Caco-2 (cell line): ENCODE data around the gene ARHGAP15. TPM values are rescaled to one million over a fixed set of nuclear protein-coding genes. Genes with fewer than 3 reads are reported as not detected.

Experiments
- BruUV-seq: library from RNA; stranded (reverse); fragments of 400-500 nt; replicated peaks from 2 replicates; lab custom pipeline; 2021; lab: Mats Ljungman, UMichigan
- CTCF ChIA-PET: fragments of 300-600 bp; sonication (Branson Sonifier 250); formaldehyde crosslinking; loops from one replicate; lab custom pipeline; 2022; ENCODE audit warnings: antibody characterized with exemption; lab: Charles Lee
- POLR2A ChIA-PET: fragments of 300-600 bp; sonication (Branson Sonifier 250); formaldehyde crosslinking; loops from one replicate; lab custom pipeline; 2022; ENCODE audit warnings: antibody characterized with exemption; lab: Charles Lee
- DNase-seq, 2 experiments: peaks; one replicate each; pipeline versions ENCODE4 v3.0.0 to v3.0.0-alpha.2; 2020 to 2022
- H3K27me3 ChIP-seq: replicated peaks from 2 replicates; pipeline ENCODE4 v1.6.0; 2011; ENCODE audit warnings: low read length; ENCODE audit not compliant: control insufficient read depth, insufficient read depth
- H3K36me3 ChIP-seq: 2 replicates; pipeline ENCODE4 v1.5.1; 2011; ENCODE audit warnings: low read length; ENCODE audit not compliant: control insufficient read depth, insufficient read depth
- H3K4me1 ChIP-seq: fragments of 250-450 bp; sonication (Bioruptor Pico); 2 replicates; pipeline ENCODE4 v1.5.1; 2020; ENCODE audit warnings: mild to moderate bottlenecking
- H3K4me3 ChIP-seq: 2 replicates; pipeline ENCODE4 v1.5.1; 2011; ENCODE audit warnings: low read depth, mild to moderate bottlenecking, control low read depth, low read length
- H3K9me3 ChIP-seq: fragments of 250-450 bp; sonication (Bioruptor Pico); 2 replicates; pipeline ENCODE4 v1.5.1; 2020; ENCODE audit warnings: mild to moderate bottlenecking, moderate library complexity
- H3K27ac Mint-ChIP-seq: one replicate; pipeline ENCODE4 v1.8.0; 2022; ENCODE audit warnings: mixed read lengths; ENCODE audit not compliant: unreplicated experiment
- H3K27me3 Mint-ChIP-seq: one replicate; pipeline ENCODE4 v1.8.0; 2022; ENCODE audit warnings: mixed read lengths; ENCODE audit not compliant: insufficient read depth, unreplicated experiment
- H3K36me3 Mint-ChIP-seq: one replicate; pipeline ENCODE4 v1.8.0; 2022; ENCODE audit warnings: mild to moderate bottlenecking, mixed read lengths; ENCODE audit not compliant: insufficient read depth, unreplicated experiment
- H3K4me1 Mint-ChIP-seq: one replicate; pipeline ENCODE4 v1.8.0; 2022; ENCODE audit warnings: low read depth, mixed read lengths; ENCODE audit not compliant: unreplicated experiment
- H3K4me3 Mint-ChIP-seq: one replicate; pipeline ENCODE4 v1.8.0; 2022; ENCODE audit warnings: mild to moderate bottlenecking, moderate library complexity, mixed read lengths; ENCODE audit not compliant: unreplicated experiment
- H3K9me3 Mint-ChIP-seq: one replicate; pipeline ENCODE4 v1.8.0; 2022; ENCODE audit warnings: mixed read lengths; ENCODE audit not compliant: unreplicated experiment
- CTCF ChIP-seq, 2 experiments: fragments of 200-600 bp in 1 of 2; IDR thresholded peaks; 1 replicate in 1 of 2; 2 replicates in 1 of 2; pipeline versions ENCODE4 v1.5.1 to v1.8.0; 2011 to 2022; ENCODE audit warnings: antibody characterized with exemption in 1 of 2, control low read depth in 1 of 2, inconsistent platforms in 1 of 2, low read depth in 1 of 2, low read length in 1 of 2, mild to moderate bottlenecking in 1 of 2, moderate library complexity in 1 of 2; ENCODE audit not compliant: insufficient read depth in 1 of 2, severe bottlenecking in 1 of 2, unreplicated experiment in 1 of 2
- intact Hi-C: fragments of 100-400 bp; cut with micrococcal nuclease; formaldehyde crosslinking; loops from one replicate; pipeline ENCODE4 v1.10.0; 2022; ENCODE audit not compliant: unreplicated experiment
- total RNA-seq: library from RNA; stranded (reverse); gene quantifications from 2 replicates; pipeline ENCODE4 v1.2.3, GENCODE V29; 2022

The ARHGAP15 gene
- total RNA-seq, 1 experiment from 2014 or later, result not detected

- ChIA-PET CTCF (no interaction called here), POLR2A (no interaction called here)
- no peaks in the 10 kb centered on the region for H3K36me3 Mint-ChIP-seq
- Histone ChIP-seq H3K9me3 (0 out of 2 replicates have a peak, but pooled peaks cover 5% of the 10 kb centered on the region), H3K4me1 (no peaks in the 10 kb centered on the region), H3K27me3 (no peaks in the 10 kb centered on the region), H3K4me3 (no peak overlapping the region), H3K36me3 (no peaks in the 10 kb centered on the region)
- no peaks in the 10 kb centered on the region for H3K27me3 Mint-ChIP-seq
- H3K4me1 Mint-ChIP-seq, result no peaks in the 10 kb centered on the region
- no peak for TF ChIP-seq CTCF (IDR thresholded peaks at IDR 0.05; ENCODE audit: insufficient read depth in 1 of 2, low read depth in 1 of 2, low read length in 1 of 2, severe bottlenecking in 1 of 2, unreplicated experiment in 1 of 2)
- DNase-seq, result no peak
- no TSS peak for BruUV-seq
- no peaks in the 10 kb centered on the region for H3K9me3 Mint-ChIP-seq
- no peak overlapping the region for H3K4me3 Mint-ChIP-seq
- H3K27ac Mint-ChIP-seq, result no peak overlapping the region
- intact Hi-C loops, result no loop called here
Measured at GRCh38 chr2:143473216-143473615, 344.0 kb downstream of the ARHGAP15 start.

- no TSS peak for BruUV-seq
- no peak for TF ChIP-seq CTCF (IDR thresholded peaks at IDR 0.05; ENCODE audit: insufficient read depth in 1 of 2, low read depth in 1 of 2, low read length in 1 of 2, severe bottlenecking in 1 of 2, unreplicated experiment in 1 of 2)
- Histone ChIP-seq H3K27me3 (no peaks in the 10 kb centered on the region), H3K4me3 (no peak overlapping the region), H3K9me3 (0 out of 2 replicates have a peak, but pooled peaks cover 5% of the 10 kb centered on the region), H3K36me3 (no peaks in the 10 kb centered on the region), H3K4me1 (no peaks in the 10 kb centered on the region)
- intact Hi-C loops, result no loop called here
- POLR2A ChIA-PET, result no interaction called here
- H3K4me1 Mint-ChIP-seq, result no peaks in the 10 kb centered on the region
- no peak for DNase-seq
- H3K36me3 Mint-ChIP-seq, result no peaks in the 10 kb centered on the region
- H3K27me3 Mint-ChIP-seq, result no peaks in the 10 kb centered on the region
- no peak overlapping the region for H3K4me3 Mint-ChIP-seq
- CTCF ChIA-PET, result no interaction called here
- no peaks in the 10 kb centered on the region for H3K9me3 Mint-ChIP-seq
- no peak overlapping the region for H3K27ac Mint-ChIP-seq
Measured at GRCh38 chr2:143473820-143474219, 344.6 kb downstream of the ARHGAP15 start.

GRCh38 chr2:143474586-143474985 is 345.4 kb downstream of the ARHGAP15 start:
- no peak for TF ChIP-seq CTCF (IDR thresholded peaks at IDR 0.05; ENCODE audit: insufficient read depth in 1 of 2, low read depth in 1 of 2, low read length in 1 of 2, severe bottlenecking in 1 of 2, unreplicated experiment in 1 of 2)
- no peaks in the 10 kb centered on the region for H3K9me3 Mint-ChIP-seq

More at GRCh38 chr2:143474586-143474985, 345.4 kb downstream of the ARHGAP15 start:
- Mint-ChIP-seq H3K36me3 (no peaks in the 10 kb centered on the region), H3K4me1 (no peaks in the 10 kb centered on the region), H3K27me3 (no peaks in the 10 kb centered on the region), H3K4me3 (no peak overlapping the region), H3K27ac (no peak overlapping the region)
- no peak overlapping the region for H3K4me3 ChIP-seq
- no peaks in the 10 kb centered on the region for H3K4me1 ChIP-seq
- H3K9me3 ChIP-seq, result 0 out of 2 replicates have a peak, but pooled peaks cover 5% of the 10 kb centered on the region
- H3K36me3 ChIP-seq, result no peaks in the 10 kb centered on the region
- no TSS peak for BruUV-seq
- POLR2A ChIA-PET, result interaction anchor here (0.8 kb wide), 1 partner anchor 713 kb away, joined by 3 read pairs; no protein-coding TSS in a partner anchor
- DNase-seq, result no peak
- intact Hi-C loops, result no loop called here
- H3K27me3 ChIP-seq, result no peaks in the 10 kb centered on the region
- CTCF ChIA-PET, result no interaction called here
